Activated naive CD8-positive, alpha-beta T cell treated with anti-CD3 and anti-CD28 coated beads, Interleukin-2, amount 50 U/mL, for 16 hours (primary cell): ENCODE measurements around the gene DNAH14.

ENCODE experiments used
- DNase-seq: peaks from one replicate; pipeline ENCODE4 v3.0.0-alpha.2; 2020; ENCODE audit warnings: low read depth, low spot score

DNAH14 gene

GRCh38 chr1:225427235-225428067 lies 498.0 kb downstream of the DNAH14 start, which contains the start of gene LBR:
TSS of gene LBR (minus strand) at chr1:225428038. CDS start at chr1:225424075, 3,963 bp downstream.
- no peak for DNase-seq

GRCh38 chr1:225428068-225428880 lies 498.8 kb downstream of the DNAH14 start:
- DNase-seq: peak; percentile 78

- no peak for DNase-seq
Measured at GRCh38 chr1:225428881-225429455, 499.5 kb downstream of the DNAH14 start.

GRCh38 chr1:225430301-225430700 lies 500.8 kb downstream of the DNAH14 start:
- DNase-seq: no peak

DNA sequence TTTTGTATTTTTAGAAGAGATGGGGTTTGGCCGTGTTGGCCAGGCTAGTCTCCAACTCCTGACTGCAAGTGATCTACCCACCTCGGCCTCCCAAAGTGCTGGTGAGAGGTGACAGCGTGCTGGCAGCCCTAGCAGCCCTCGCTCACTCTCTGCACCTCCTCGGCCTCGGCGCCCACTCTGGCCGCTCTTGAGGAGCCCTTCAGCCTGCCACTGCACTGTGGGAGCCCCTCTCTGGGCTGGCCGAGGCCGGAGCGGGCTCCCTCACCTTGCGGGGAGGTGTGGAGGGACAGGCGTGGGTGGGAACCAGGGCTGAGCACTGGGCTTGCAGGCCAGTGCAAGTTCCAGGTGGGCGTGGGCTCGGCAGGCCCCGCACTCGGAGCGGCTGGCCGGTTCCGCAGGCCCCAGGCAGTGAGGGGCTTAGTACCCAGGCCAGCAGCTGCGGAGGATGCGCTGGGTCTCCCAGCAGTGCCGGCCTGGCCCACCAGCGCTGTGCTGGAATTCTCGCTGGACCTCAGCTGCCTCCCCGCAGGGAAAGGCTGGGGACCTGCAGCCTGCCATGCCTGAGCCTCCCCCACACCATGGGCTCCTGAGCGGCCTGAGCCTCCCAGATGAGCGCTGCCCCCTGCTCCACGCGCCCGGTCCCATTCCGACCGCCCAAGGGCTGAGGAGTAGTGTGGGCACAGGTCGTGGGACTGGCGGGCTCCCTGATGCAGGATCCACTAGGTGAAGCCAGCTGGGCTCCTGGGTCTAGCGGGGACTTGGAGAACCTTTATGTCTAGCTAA lies 501.8 kb downstream of the DNAH14 start:
- DNase-seq: no peak

DNA sequence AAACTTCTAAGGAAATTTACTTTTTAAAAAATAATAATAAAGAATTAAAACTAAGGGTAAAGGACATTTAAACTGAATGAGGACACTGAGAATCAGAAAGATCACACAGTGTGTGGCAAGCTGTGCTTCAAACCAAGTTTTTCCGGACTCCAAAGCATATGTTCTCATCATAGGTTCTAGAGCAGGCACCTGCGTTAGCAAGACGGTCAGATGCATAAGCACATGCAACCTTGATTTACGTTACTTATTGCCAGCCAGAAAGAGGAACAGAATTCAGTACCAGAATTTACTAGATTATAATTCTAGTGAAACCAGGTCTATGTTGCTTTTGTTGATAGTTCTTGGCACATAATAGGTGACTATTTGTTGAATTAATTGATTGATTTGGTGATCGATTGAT lies 504.6 kb downstream of the DNAH14 start:
- no peak for DNase-seq

- DNase-seq: no peak
Measured at GRCh38 chr1:225435076-225435475, 505.6 kb downstream of the DNAH14 start.

DNA sequence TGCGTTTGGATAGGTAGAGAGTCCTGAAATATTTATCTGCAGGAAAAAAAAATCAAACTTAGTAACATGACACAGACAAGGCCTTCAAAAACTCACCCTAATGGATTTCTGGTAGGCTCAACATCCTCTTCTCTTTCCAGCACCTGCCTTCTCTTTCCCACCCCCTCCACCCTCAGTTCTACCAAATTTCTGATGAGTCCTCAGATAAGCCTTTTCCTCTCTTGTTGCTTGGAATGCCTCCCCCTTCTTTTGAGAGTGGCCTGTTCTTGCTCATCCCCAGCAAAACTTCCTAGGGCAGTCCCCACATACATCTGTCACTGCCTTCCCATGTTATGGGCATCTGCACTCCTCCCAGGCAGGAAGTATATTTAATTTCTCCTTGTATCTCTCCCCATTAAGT lies 506.0 kb downstream of the DNAH14 start:
- no peak for DNase-seq

DNA sequence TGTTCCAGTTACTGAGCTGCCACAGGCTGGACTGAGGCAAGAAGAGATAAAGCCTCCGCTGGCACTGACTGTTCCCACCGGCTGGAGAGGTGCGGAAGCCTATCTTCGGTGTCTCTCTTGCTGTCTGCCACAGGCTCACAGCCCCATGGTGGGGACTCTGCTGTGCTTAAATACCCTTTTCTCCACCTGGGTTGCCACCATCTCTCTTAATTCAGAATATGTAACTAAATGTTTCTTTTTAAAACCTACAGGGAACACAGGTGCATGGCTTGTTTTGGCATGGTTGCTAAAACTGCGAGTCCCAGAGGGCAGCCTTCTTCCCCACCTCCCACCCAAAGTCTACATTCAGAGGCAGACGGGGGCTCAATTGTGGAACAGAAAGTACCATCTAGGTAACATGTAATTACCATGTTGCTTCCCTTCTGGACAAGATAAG lies 506.5 kb downstream of the DNAH14 start:
- DNase-seq: no peak

GRCh38 chr1:225437710-225438437 lies 508.4 kb downstream of the DNAH14 start:
- DNase-seq: no peak

DNA sequence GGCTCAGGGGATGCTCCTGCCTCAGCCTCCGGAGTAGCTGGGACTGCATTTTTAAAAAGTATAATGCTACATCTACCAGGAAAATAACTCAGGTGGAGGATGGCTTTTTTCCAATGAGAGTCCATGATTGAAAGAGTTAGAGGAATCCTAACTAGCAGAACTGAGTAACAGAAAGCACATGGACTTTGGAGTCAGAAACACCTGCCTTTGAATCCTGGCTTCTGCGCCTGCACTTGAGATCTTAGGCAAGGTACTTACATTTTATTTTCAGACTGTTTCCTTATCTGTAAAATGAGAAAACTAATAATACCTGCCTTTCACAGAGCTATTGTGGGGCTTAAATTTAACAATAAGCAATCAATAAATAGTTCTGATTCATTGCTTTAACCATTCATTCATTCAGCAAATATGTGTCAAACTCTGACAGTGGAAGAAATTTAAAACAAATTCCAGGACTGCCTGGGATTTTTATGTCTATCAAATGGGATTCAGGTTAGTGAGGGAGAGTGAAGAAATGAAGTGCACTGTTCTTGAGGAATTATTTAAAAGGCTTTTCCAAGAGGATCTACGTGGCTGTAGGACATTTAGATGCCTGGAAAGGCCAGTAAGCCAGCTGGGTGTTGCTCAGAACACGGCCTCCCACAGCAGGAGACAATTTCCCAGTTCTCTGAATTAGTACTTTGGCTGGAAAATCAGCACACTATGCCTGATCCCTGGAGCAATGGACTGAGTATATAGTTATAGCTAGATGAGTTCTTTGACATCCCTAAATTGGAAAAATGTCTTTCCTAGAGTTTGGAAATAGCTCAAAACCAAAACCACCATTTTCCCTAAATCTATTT lies 511.1 kb downstream of the DNAH14 start:
- DNase-seq: no peak

DNA sequence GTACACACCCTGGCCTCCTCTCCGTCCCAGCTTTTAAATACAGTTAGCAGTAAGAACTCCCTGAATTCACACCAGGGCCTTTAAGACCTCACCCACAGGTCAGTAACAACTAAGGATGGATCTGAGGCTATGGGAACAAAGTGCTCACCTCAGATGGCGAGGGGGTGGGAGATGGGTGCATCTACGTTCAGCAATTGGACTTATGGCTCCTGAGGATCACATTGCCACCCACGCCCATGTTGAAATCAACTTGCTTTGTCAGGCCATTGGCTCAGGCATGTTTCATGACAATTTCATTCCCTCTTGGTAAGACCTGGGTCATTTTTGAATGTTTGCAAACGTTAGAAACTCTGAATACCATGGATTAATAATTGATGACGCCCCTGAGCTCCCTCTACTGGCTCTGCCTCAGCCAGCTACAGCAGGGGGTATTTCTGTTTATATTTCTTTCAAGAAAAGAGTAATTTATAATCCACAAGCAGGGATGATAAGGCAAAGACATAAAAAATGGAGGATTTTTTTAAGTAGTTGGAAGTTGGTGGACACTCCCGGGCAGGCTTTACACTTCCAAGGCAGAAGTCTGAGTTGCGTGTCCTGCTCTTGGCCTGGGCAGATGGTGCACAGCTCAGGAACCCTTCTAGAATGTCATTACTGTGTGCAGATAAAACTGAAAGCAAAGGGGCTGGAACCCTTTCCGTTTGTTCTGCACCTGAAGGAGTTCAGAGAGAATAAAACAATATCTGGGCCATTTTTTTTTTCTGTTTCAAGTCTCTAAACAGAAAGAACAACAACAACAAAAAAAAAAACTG lies 512.0 kb downstream of the DNAH14 start:
- DNase-seq: no peak

GRCh38 chr1:225442123-225442505 lies 512.6 kb downstream of the DNAH14 start:
- DNase-seq: no peak

DNA sequence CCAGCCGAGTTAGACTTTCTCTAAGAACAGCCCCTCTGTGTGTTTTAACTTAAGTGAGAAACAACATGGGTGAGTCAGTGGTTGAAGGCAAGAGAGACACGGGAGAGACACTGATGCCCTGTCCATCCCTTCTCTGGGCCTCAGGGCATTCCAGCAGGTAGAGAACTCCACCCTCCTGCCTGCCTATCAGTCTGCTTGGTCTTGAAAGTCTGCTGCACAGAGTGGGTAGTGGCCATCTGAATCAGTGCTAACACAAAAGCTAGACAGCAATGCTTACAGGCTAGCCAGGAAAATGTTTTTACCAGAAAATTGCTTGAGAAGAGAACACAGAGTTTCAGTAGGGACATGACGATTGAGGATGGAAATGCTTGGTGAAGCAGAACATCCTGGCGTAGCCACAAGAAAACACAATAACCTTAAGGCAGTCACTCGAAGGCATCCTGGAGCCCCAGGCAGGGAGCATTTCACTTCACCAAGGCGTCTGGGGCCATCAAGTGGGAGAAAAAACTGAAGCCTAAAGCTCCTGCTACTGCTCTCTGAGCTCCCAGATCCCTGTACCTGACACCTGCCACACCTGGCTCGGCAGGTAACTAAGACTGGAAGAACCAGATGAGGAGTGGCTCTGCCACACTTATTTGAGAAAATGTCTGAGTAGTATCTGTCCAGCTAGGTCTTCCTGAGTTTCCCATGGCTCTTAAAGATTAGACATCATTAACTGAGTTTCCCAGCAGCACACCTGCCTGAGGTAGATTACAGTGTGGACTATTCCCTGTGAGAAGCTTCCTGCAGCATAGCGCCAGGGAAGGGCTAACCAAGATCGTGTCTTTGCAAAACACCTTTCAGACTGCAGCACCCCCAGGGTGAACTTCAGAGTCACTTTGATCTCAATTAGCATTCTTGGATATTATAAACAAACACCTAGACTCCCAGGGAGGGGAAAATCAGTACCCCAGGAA lies 516.4 kb downstream of the DNAH14 start:
- no peak for DNase-seq

DNA sequence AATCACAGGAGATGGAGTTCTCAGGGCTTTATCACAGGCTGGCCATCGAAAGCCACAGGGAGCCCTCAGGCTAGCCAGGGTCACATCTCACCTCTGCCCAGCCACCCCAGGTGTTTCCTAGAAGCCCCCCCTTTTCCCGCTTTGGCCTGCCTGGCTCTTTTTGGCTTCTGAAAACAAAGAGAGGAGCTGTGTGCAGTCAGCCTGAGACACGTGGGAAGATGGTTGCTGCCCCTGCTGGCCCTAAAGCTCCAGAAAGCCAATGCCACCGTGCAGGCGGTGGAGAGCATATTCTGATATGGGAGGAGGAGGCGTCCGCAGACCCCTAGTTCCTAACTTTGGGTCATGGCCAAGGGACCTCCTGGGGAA lies 517.1 kb downstream of the DNAH14 start:
- no peak for DNase-seq

GRCh38 chr1:225446981-225447615 lies 517.6 kb downstream of the DNAH14 start:
- no peak for DNase-seq

GRCh38 chr1:225447650-225448089 lies 518.2 kb downstream of the DNAH14 start:
- no peak for DNase-seq
